Epithelial cell of esophagus (primary cell): ENCODE measurements around the gene TTC39B.

ENCODE experiments used
- DNase-seq: peaks from one replicate; pipeline ENCODE4 v3.0.0; 2010; ENCODE audit warnings: low read depth
- H3K4me3 ChIP-seq: 2 replicates; pipeline ENCODE4 v1.5.1; 2011; ENCODE audit warnings: mild to moderate bottlenecking, low read length, control low read depth
- TF ChIP-seq, protein P1 (sequence below): IDR thresholded peaks from 2 replicates; pipeline ENCODE4 v1.5.1; 2011; ENCODE audit warnings: low read depth, mild to moderate bottlenecking, low read length, control low read depth, inconsistent platforms; ENCODE audit not compliant: insufficient read depth; ENCODE audit errors: missing control alignments

The TTC39B gene

GRCh38 chr9:15206903-15207696 lies 99.9 kb downstream of the TTC39B start:
- TF ChIP-seq, protein P1, sequence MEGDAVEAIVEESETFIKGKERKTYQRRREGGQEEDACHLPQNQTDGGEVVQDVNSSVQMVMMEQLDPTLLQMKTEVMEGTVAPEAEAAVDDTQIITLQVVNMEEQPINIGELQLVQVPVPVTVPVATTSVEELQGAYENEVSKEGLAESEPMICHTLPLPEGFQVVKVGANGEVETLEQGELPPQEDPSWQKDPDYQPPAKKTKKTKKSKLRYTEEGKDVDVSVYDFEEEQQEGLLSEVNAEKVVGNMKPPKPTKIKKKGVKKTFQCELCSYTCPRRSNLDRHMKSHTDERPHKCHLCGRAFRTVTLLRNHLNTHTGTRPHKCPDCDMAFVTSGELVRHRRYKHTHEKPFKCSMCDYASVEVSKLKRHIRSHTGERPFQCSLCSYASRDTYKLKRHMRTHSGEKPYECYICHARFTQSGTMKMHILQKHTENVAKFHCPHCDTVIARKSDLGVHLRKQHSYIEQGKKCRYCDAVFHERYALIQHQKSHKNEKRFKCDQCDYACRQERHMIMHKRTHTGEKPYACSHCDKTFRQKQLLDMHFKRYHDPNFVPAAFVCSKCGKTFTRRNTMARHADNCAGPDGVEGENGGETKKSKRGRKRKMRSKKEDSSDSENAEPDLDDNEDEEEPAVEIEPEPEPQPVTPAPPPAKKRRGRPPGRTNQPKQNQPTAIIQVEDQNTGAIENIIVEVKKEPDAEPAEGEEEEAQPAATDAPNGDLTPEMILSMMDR = no peak
- H3K4me3 ChIP-seq = no peak overlapping the region
- no peak for DNase-seq

- no peak for DNase-seq
Observed at GRCh38 chr9:15205632-15206420, 101.2 kb downstream of the TTC39B start.

GRCh38 chr9:15203581-15203980 lies 103.4 kb downstream of the TTC39B start:
- TF ChIP-seq, protein P1 = no peak
- no peak overlapping the region for H3K4me3 ChIP-seq
- no peak for DNase-seq

More at GRCh38 chr9:15205632-15206420, 101.2 kb downstream of the TTC39B start:
- no peak overlapping the region for H3K4me3 ChIP-seq
- TF ChIP-seq, protein P1 = no peak

- TF ChIP-seq, protein P1 = no peak
- no peak overlapping the region for H3K4me3 ChIP-seq
- no peak for DNase-seq
Observed at GRCh38 chr9:15200111-15200510, 106.9 kb downstream of the TTC39B start.

GRCh38 chr9:15192856-15193255 lies 114.2 kb downstream of the TTC39B start:
- no peak for DNase-seq
- no peak overlapping the region for H3K4me3 ChIP-seq
- TF ChIP-seq, protein P1 = no peak

- TF ChIP-seq, protein P1 = no peak
- DNase-seq = no peak
- H3K4me3 ChIP-seq = no peak overlapping the region
Observed at GRCh38 chr9:15191378-15191777, 115.6 kb downstream of the TTC39B start.
